Gastroesophageal sphincter (tissue), 3 donors: ENCODE measurements around the gene ANK3.

ENCODE experiments used
- EP300 ChIP-seq: sonication (generic); formaldehyde crosslinking; IDR thresholded peaks from one replicate; pipeline ENCODE4 v1.6.1; 2017; ENCODE audit warnings: antibody characterized with exemption, mild to moderate bottlenecking
- POLR2A ChIP-seq, 2 donors: fragments of 450-650 bp; IDR thresholded peaks; one replicate each; pipeline ENCODE4 v1.6.1; 2017; ENCODE audit warnings: antibody characterized with exemption in 2 of 2, mild to moderate bottlenecking in 2 of 2, moderate library complexity in 1 of 2
- POLR2AphosphoS5 ChIP-seq: sonication (generic); formaldehyde crosslinking; IDR thresholded peaks from one replicate; pipeline ENCODE4 v1.6.1; 2017; ENCODE audit warnings: antibody characterized with exemption
- TF ChIP-seq, protein P1 (sequence below), 4 experiments: fragments of 200-600 bp in 2 of 4; fragments of 450-650 bp in 2 of 4; sonication (generic) in 1 of 4; IDR thresholded peaks; one replicate each; pipeline ENCODE4 v1.5.1; 2017 to 2019; ENCODE audit warnings: antibody characterized with exemption in 4 of 4, mild to moderate bottlenecking in 2 of 4, moderate library complexity in 2 of 4

DNA sequence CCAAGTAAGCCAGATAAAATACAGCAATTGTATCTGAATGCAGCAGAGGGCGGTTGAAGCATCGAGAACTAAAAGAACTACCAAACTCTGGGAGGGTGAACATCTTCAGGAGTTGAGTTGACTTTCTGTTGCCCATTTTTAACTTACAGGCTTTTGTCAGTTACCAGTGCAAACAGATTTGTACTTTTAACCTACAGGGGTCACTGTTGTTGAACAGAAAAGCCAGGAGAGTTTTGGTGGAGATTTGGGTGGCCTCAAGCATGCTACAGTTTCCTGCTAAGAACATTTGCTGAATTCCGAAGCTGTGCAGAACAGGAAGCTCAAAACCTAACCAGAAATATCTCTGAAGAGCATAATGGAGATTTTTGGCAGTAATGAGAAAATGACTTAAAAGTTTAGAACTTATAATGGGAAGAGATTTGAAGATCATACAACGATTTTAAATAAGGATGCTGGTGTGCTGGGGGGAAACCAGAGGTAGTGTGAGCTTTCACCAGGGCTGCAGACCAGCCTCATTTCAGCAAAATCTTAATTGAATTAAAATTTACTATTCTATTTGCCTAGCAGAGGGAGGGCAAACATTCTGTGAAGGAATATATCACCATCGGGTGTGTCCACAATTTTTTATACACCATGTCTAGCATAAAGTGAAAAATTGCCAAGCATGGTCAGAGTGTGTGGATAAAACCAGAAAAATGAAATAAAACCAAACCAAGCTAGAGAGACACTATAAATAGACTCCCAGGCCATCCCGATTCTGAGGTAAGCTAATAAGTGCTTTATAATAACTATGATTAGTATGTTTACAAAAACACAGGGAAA is 274.7 kb downstream of the ANK3 start:
- TF ChIP-seq, protein P1, sequence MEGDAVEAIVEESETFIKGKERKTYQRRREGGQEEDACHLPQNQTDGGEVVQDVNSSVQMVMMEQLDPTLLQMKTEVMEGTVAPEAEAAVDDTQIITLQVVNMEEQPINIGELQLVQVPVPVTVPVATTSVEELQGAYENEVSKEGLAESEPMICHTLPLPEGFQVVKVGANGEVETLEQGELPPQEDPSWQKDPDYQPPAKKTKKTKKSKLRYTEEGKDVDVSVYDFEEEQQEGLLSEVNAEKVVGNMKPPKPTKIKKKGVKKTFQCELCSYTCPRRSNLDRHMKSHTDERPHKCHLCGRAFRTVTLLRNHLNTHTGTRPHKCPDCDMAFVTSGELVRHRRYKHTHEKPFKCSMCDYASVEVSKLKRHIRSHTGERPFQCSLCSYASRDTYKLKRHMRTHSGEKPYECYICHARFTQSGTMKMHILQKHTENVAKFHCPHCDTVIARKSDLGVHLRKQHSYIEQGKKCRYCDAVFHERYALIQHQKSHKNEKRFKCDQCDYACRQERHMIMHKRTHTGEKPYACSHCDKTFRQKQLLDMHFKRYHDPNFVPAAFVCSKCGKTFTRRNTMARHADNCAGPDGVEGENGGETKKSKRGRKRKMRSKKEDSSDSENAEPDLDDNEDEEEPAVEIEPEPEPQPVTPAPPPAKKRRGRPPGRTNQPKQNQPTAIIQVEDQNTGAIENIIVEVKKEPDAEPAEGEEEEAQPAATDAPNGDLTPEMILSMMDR (IDR thresholded peaks at IDR 0.05), result peak; percentile 10 to 56 (median 28)
- TF ChIP-seq EP300, result no peak
- no peak for TF ChIP-seq POLR2A (IDR thresholded peaks at IDR 0.05)
- no peak for TF ChIP-seq POLR2AphosphoS5
